CD4-positive, alpha-beta T cell (primary cell): ENCODE data around the gene CHRM4. TPM values are rescaled to one million over a fixed set of nuclear protein-coding genes. Genes with fewer than 3 reads are reported as not detected.

Experiments used
- ATAC-seq: fragments of 200-7000 bp; cut with Tn5 transposase; one replicate; pipeline ENCODE4 v1.10.0; 2022; ENCODE audit warnings: mild to moderate bottlenecking; ENCODE audit not compliant: poor library complexity
- CTCF ChIA-PET: fragments of 350-600 bp; sonication (Branson Sonifier 250); formaldehyde crosslinking; loops from one replicate; lab custom pipeline; 2021; ENCODE audit warnings: antibody characterized with exemption, inconsistent platforms; lab: Charles Lee
- POLR2A ChIA-PET: fragments of 350-600 bp; sonication (Branson Sonifier 250); formaldehyde crosslinking; loops from one replicate; lab custom pipeline; 2021; ENCODE audit warnings: antibody characterized with exemption, inconsistent platforms; lab: Charles Lee
- DNase-seq, 14 experiments: peaks; one replicate each; pipeline ENCODE4 v3.0.0-alpha.2; 2013 to 2020; ENCODE audit warnings: mixed read lengths in 2 of 14
- H3K27ac ChIP-seq, 2 donors: one replicate each; pipeline versions ENCODE4 v1.5.1 to v1.7.0; 2013; ENCODE audit warnings: low read length in 2 of 2, low read depth in 1 of 2, mild to moderate bottlenecking in 1 of 2
- H3K27me3 ChIP-seq, 2 experiments: 1 replicate in 1 of 2; 2 replicates in 1 of 2; pipeline versions ENCODE4 v1.6.1 to v1.7.0; 2013; ENCODE audit warnings: low read length in 2 of 2, control low read depth in 1 of 2, mild to moderate bottlenecking in 1 of 2, moderate library complexity in 1 of 2; ENCODE audit not compliant: insufficient read depth in 2 of 2, control insufficient read depth in 1 of 2
- H3K36me3 ChIP-seq: one replicate; pipeline ENCODE4 v1.6.1; 2013; ENCODE audit warnings: low read length, control low read depth; ENCODE audit not compliant: insufficient read depth
- H3K4me1 ChIP-seq: one replicate; pipeline ENCODE4 v1.6.1; 2013; ENCODE audit warnings: low read length, control low read depth; ENCODE audit not compliant: insufficient read depth
- H3K4me3 ChIP-seq: one replicate; pipeline ENCODE4 v1.5.1; 2013; ENCODE audit warnings: mild to moderate bottlenecking, low read length, moderate library complexity
- H3K9me3 ChIP-seq, 2 experiments: 1 replicate in 1 of 2; 2 replicates in 1 of 2; pipeline versions ENCODE4 v1.6.1 to v1.7.0; 2013; ENCODE audit warnings: low read length in 2 of 2, mild to moderate bottlenecking in 2 of 2, control low read depth in 1 of 2, moderate library complexity in 1 of 2; ENCODE audit not compliant: control insufficient read depth in 1 of 2, insufficient read depth in 1 of 2
- H3K27ac Mint-ChIP-seq: one replicate; pipeline ENCODE4 v1.8.0; 2020; ENCODE audit warnings: mixed read lengths
- H3K27me3 Mint-ChIP-seq: one replicate; pipeline ENCODE4 v1.8.0; 2021; ENCODE audit warnings: mixed read lengths
- H3K36me3 Mint-ChIP-seq: one replicate; pipeline ENCODE4 v1.8.0; 2021; ENCODE audit warnings: low read depth, mixed read lengths
- H3K4me1 Mint-ChIP-seq: one replicate; pipeline ENCODE4 v1.8.0; 2021; ENCODE audit warnings: low read depth, mixed read lengths
- H3K4me3 Mint-ChIP-seq: one replicate; pipeline ENCODE4 v1.8.0; 2020; ENCODE audit warnings: mild to moderate bottlenecking, mixed read lengths
- H3K9me3 Mint-ChIP-seq: one replicate; pipeline ENCODE4 v1.8.0; 2020; ENCODE audit warnings: mixed read lengths
- CTCF ChIP-seq: fragments of 200-600 bp; IDR thresholded peaks from one replicate; pipeline ENCODE4 v1.8.0; 2022; ENCODE audit warnings: antibody characterized with exemption, mild to moderate bottlenecking
- intact Hi-C, 2 experiments: fragments of 100-400 bp; cut with DNase I in 1 of 2; cut with micrococcal nuclease in 1 of 2; formaldehyde crosslinking; loops; one replicate each; pipeline versions ENCODE4 v1.15.1 to v1.9.0; 2023 to 2025; cut with DNase I, micrococcal nuclease
- total RNA-seq, 174 experiments: library from RNA in 2 of 174; stranded (reverse) in 2 of 174; gene quantifications; one replicate each; pipeline ENCODE4 v1.2.3 and lab custom pipeline; 2021 to 2026

Gene CHRM4
- total RNA-seq, 2 experiments from 2014 or later = 3.2 to 3.7 TPM

GRCh38 chr11:46386674-46387073 is 4.9 kb downstream of the CHRM4 start:
- no peak overlapping the region for H3K4me3 ChIP-seq
- ATAC-seq (no peak), DNase-seq (peak in 1 of 14 experiments; percentile 31)
- Mint-ChIP-seq H3K4me1 (peaks cover 26% of the 10 kb centered on the region), H3K4me3 (no peak overlapping the region), H3K27ac (no peak overlapping the region), H3K9me3 (no peaks in the 10 kb centered on the region), H3K36me3 (no peaks in the 10 kb centered on the region), H3K27me3 (peaks cover 70% of the 10 kb centered on the region)
- intact Hi-C loops = no loop called here
- H3K4me1 ChIP-seq = peaks cover 46% of the 10 kb centered on the region
- peaks cover 0 to 50% of the 10 kb centered on the region in 2 experiments for H3K9me3 ChIP-seq
- POLR2A ChIA-PET = no interaction called here
- TF ChIP-seq CTCF = no peak
- H3K27me3 ChIP-seq = peaks cover 73% of the 10 kb centered on the region in 2 experiments
- CTCF ChIA-PET = no interaction called here
- H3K27ac ChIP-seq = no peak overlapping the region
- no peaks in the 10 kb centered on the region for H3K36me3 ChIP-seq

- H3K4me1 ChIP-seq = peaks cover 44% of the 10 kb centered on the region
- no peak overlapping the region for H3K4me3 Mint-ChIP-seq
- no peaks in the 10 kb centered on the region for H3K36me3 ChIP-seq
- no peak overlapping the region for H3K27ac Mint-ChIP-seq
- DNase-seq = peak in 1 of 14 experiments; percentile 18
- H3K4me3 ChIP-seq = no peak overlapping the region
- TF ChIP-seq CTCF = no peak
- intact Hi-C loops = no loop called here
- H3K9me3 Mint-ChIP-seq = no peaks in the 10 kb centered on the region
- ATAC-seq = no peak
- H3K27ac ChIP-seq = no peak overlapping the region
- H3K4me1 Mint-ChIP-seq = peaks cover 26% of the 10 kb centered on the region
- no peaks in the 10 kb centered on the region for H3K36me3 Mint-ChIP-seq
- H3K27me3 Mint-ChIP-seq = peaks cover 70% of the 10 kb centered on the region
- ChIA-PET POLR2A (no interaction called here), CTCF (no interaction called here)
- H3K9me3 ChIP-seq = peaks cover 0 to 49% of the 10 kb centered on the region in 2 experiments
- peaks cover 70 to 73% of the 10 kb centered on the region in 2 experiments for H3K27me3 ChIP-seq
Measured at GRCh38 chr11:46386005-46386578, 5.5 kb downstream of the CHRM4 start.

DNA sequence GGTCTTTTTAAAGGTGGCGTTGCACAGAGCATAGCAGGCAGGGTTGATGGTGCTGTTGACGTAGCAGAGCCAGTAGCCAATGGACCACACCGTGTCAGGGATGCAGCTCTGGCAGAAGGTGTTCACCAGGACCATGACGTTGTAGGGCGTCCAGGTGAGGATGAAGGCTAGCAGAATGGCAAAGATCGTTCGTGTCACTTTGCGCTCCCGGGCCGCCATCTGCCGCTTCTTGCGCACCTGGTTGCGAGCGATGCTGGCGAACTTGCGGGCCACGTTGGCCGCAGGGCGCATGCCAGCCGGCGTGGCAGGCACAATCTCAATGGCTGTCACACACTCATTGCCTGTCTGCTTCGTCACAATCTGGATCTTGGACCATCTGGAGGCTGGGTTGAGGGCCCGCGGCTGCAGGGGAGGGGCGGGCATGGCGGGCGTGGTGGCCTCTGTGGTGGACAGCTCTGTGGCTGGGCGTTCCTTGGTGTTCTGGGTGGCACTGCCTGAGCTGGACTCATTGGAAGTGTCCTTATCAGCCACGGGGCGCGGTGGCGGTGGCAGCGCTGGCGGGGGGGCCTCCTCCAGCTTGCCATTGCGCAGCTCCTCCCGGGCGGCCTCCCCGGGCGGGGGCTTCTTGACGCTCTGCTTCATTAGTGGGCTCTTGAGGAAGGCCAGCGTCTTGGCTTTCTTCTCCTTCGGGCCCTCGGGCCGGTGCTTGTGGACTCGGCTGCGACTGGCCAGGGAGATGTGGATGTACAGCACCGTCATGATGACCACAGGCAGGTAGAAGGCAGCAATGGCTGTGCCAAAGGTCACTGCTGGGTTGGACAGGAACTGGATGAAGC is 6.2 kb downstream of the CHRM4 start:
- ChIA-PET CTCF (no interaction called here), POLR2A (no interaction called here)
- DNase-seq = peak in 1 of 14 experiments; percentile 15
- intact Hi-C loops = no loop called here
- peaks cover 45% of the 10 kb centered on the region for H3K4me1 ChIP-seq
- H3K4me3 Mint-ChIP-seq = peak overlapping the region; percentile 20
- no peaks in the 10 kb centered on the region for H3K36me3 Mint-ChIP-seq
- no peak for TF ChIP-seq CTCF
- H3K27ac Mint-ChIP-seq = no peak overlapping the region
- H3K9me3 ChIP-seq = peaks cover 0 to 42% of the 10 kb centered on the region in 2 experiments
- no peak overlapping the region for H3K27ac ChIP-seq
- H3K4me3 ChIP-seq = no peak overlapping the region
- peaks cover 63 to 68% of the 10 kb centered on the region in 2 experiments for H3K27me3 ChIP-seq
- H3K9me3 Mint-ChIP-seq = no peaks in the 10 kb centered on the region
- peaks cover 26% of the 10 kb centered on the region for H3K4me1 Mint-ChIP-seq
- H3K36me3 ChIP-seq = no peaks in the 10 kb centered on the region
- H3K27me3 Mint-ChIP-seq = peaks cover 65% of the 10 kb centered on the region
- ATAC-seq = no peak
